IMR-90 (cell line): ENCODE measurements around the gene HTT. TPM values are rescaled to one million over a fixed set of nuclear protein-coding genes. Genes with fewer than 3 reads are reported as not detected.

ENCODE experiments used
- ATAC-seq: fragments of 200-7000 bp; cut with Tn5 transposase; 2 replicates; pipeline ENCODE4 v1.9.1; 2020; ENCODE audit warnings: low read depth, mild to moderate bottlenecking, moderate library complexity
- BruUV-seq: library from RNA; stranded (reverse); fragments of 400-500 nt; replicated peaks from 2 replicates; lab custom pipeline; 2021; lab: Mats Ljungman, UMichigan
- CTCF ChIA-PET: fragments of 300-600 bp; formaldehyde crosslinking; extraction: SDS; loops from one replicate; lab custom pipeline; 2021; ENCODE audit warnings: antibody characterized with exemption; lab: Yijun Ruan, JAX
- POLR2A ChIA-PET: fragments of 300-600 bp; sonication (Branson Sonifier 250); formaldehyde crosslinking; loops from one replicate; lab custom pipeline; 2022; ENCODE audit warnings: antibody characterized with exemption; ENCODE audit not compliant: unreplicated experiment; lab: Charles Lee
- DNase-seq: peaks from one replicate; pipeline ENCODE4 v3.0.0; 2013
- H2AFZ ChIP-seq: replicated peaks from 2 replicates; pipeline ENCODE3; 2013; ENCODE audit warnings: low read length, mild to moderate bottlenecking; ENCODE audit not compliant: poor library complexity
- H2AK5ac ChIP-seq: 2 replicates; pipeline ENCODE4 v1.6.1; 2013; ENCODE audit warnings: low read depth, low read length, inconsistent platforms
- H2AK9ac ChIP-seq: replicated peaks from 2 replicates; pipeline ENCODE3; 2013; ENCODE audit warnings: mild to moderate bottlenecking, low read depth, low read length, moderate library complexity; ENCODE audit not compliant: poor library complexity
- H2BK120ac ChIP-seq: 2 replicates; pipeline ENCODE4 v1.6.1; 2013; ENCODE audit warnings: low read depth, low read length, inconsistent platforms
- H2BK15ac ChIP-seq: 3 replicates; pipeline ENCODE4 v1.6.1; 2013; ENCODE audit warnings: low read depth, low read length, inconsistent platforms
- H2BK20ac ChIP-seq: 2 replicates; pipeline ENCODE4 v1.6.1; 2013; ENCODE audit warnings: low read depth, mild to moderate bottlenecking, inconsistent platforms, low read length, moderate library complexity
- H2BK5ac ChIP-seq: 2 replicates; pipeline ENCODE4 v1.6.1; 2013; ENCODE audit warnings: mild to moderate bottlenecking, low read depth, low read length, inconsistent platforms; ENCODE audit not compliant: poor library complexity, severe bottlenecking
- H3K14ac ChIP-seq: replicated peaks from 2 replicates; pipeline ENCODE4 v1.6.1; 2013; ENCODE audit warnings: low read depth, low read length, inconsistent platforms
- H3K18ac ChIP-seq: 2 replicates; pipeline ENCODE4 v1.6.1; 2013; ENCODE audit warnings: low read depth, low read length, control low read depth
- H3K23ac ChIP-seq: 2 replicates; pipeline ENCODE4 v1.6.1; 2013; ENCODE audit warnings: low read depth, low read length, inconsistent platforms
- H3K27ac ChIP-seq: 2 replicates; pipeline ENCODE4 v1.5.1; 2013; ENCODE audit warnings: mild to moderate bottlenecking, control low read depth, low read length; ENCODE audit not compliant: insufficient read depth
- H3K27me3 ChIP-seq: 2 replicates; pipeline ENCODE4 v1.6.1; 2013; ENCODE audit warnings: low read length; ENCODE audit not compliant: control insufficient read depth, insufficient read depth
- H3K36me3 ChIP-seq: 2 replicates; pipeline ENCODE4 v1.6.1; 2013; ENCODE audit warnings: low read length, mixed read lengths; ENCODE audit not compliant: control insufficient read depth, insufficient read depth
- H3K4ac ChIP-seq: 2 replicates; pipeline ENCODE4 v1.6.1; 2013; ENCODE audit warnings: low read depth, low read length, inconsistent platforms
- H3K4me1 ChIP-seq: 2 replicates; pipeline ENCODE4 v1.6.1; 2013; ENCODE audit warnings: low read length, mixed read lengths; ENCODE audit not compliant: control insufficient read depth, insufficient read depth
- H3K4me2 ChIP-seq: 2 replicates; pipeline ENCODE4 v1.6.1; 2013; ENCODE audit warnings: low read depth, mild to moderate bottlenecking, control low read depth, low read length, moderate library complexity
- H3K4me3 ChIP-seq: 2 replicates; pipeline ENCODE4 v1.5.1; 2013; ENCODE audit warnings: low read depth, mild to moderate bottlenecking, control low read depth, low read length, moderate library complexity; ENCODE audit not compliant: insufficient read depth
- H3K56ac ChIP-seq: 2 replicates; pipeline ENCODE4 v1.6.1; 2013; ENCODE audit warnings: low read length, inconsistent platforms; ENCODE audit not compliant: insufficient read depth; ENCODE audit errors: extremely low read depth
- H3K79me1 ChIP-seq, 2 experiments: 2 replicates each; pipeline ENCODE4 v1.6.1; 2013; ENCODE audit warnings: low read length in 2 of 2, inconsistent platforms in 1 of 2, low read depth in 1 of 2
- H3K9ac ChIP-seq: 2 replicates; pipeline ENCODE4 v1.6.1; 2013; ENCODE audit warnings: low read depth, low read length, control low read depth
- H3K9me1 ChIP-seq: 2 replicates; pipeline ENCODE4 v1.6.1; 2013; ENCODE audit warnings: low read length, inconsistent platforms; ENCODE audit not compliant: insufficient read depth
- H3K9me3 ChIP-seq: 2 replicates; pipeline ENCODE4 v1.6.1; 2013; ENCODE audit warnings: low read length; ENCODE audit not compliant: control insufficient read depth, insufficient read depth
- H4K20me1 ChIP-seq: 2 replicates; pipeline ENCODE4 v1.6.1; 2013; ENCODE audit warnings: low read length, inconsistent platforms; ENCODE audit not compliant: insufficient read depth
- H4K5ac ChIP-seq: 2 replicates; pipeline ENCODE4 v1.6.1; 2013; ENCODE audit warnings: mild to moderate bottlenecking, low read depth, low read length, control low read depth
- H4K8ac ChIP-seq, 2 experiments: 2 replicates each; pipeline ENCODE4 v1.6.1; 2013; ENCODE audit warnings: low read depth in 2 of 2, low read length in 2 of 2, control low read depth in 1 of 2, inconsistent platforms in 1 of 2
- H4K91ac ChIP-seq: 2 replicates; pipeline ENCODE4 v1.6.1; 2013; ENCODE audit warnings: low read depth, low read length, inconsistent platforms; ENCODE audit not compliant: insufficient read depth
- BHLHE40 ChIP-seq: fragments of 150-350 bp; IDR thresholded peaks from 2 replicates; pipeline ENCODE4 v1.6.1; 2016; ENCODE audit warnings: mild to moderate bottlenecking, low read depth, low read length
- CEBPB ChIP-seq: IDR thresholded peaks from 2 replicates; pipeline ENCODE4 v1.6.1; 2012; ENCODE audit warnings: low read depth, low read length, improper control_type of control experiment
- CHD1 ChIP-seq: IDR thresholded peaks from 2 replicates; pipeline ENCODE4 v1.6.1; 2012; ENCODE audit warnings: low read depth, low read length, improper control_type of control experiment
- CTCF ChIP-seq: conservative IDR thresholded peaks from 2 replicates; pipeline ENCODE4 v1.5.1; 2012; ENCODE audit warnings: mild to moderate bottlenecking, low read depth, low read length, improper control_type of control experiment
- ELK1 ChIP-seq: fragments of 150-350 bp; IDR thresholded peaks from 2 replicates; pipeline ENCODE4 v1.6.1; 2016; ENCODE audit warnings: low read depth, mild to moderate bottlenecking, low read length, moderate library complexity, borderline replicate concordance
- FOS ChIP-seq: fragments of 150-350 bp; IDR thresholded peaks from 2 replicates; pipeline ENCODE4 v1.6.1; 2016; ENCODE audit warnings: low read depth, low read length
- MAFK ChIP-seq: IDR thresholded peaks from 2 replicates; pipeline ENCODE4 v1.6.1; 2012; ENCODE audit warnings: low read depth, low read length, improper control_type of control experiment
- MAZ ChIP-seq: IDR thresholded peaks from 2 replicates; pipeline ENCODE4 v1.6.1; 2012; ENCODE audit warnings: low read depth, mild to moderate bottlenecking, low read length, improper control_type of control experiment, moderate library complexity, borderline replicate concordance
- NFE2L2 ChIP-seq: fragments of 150-350 bp; IDR thresholded peaks from 2 replicates; pipeline ENCODE4 v1.6.1; 2016; ENCODE audit warnings: low read depth, mild to moderate bottlenecking, low read length
- POLR2A ChIP-seq: IDR thresholded peaks from 2 replicates; pipeline ENCODE4 v1.6.1; 2012; ENCODE audit warnings: mild to moderate bottlenecking, low read depth, low read length
- RAD21 ChIP-seq: IDR thresholded peaks from 2 replicates; pipeline ENCODE4 v1.6.1; 2012; ENCODE audit warnings: low read length, improper control_type of control experiment
- RCOR1 ChIP-seq: IDR thresholded peaks from 2 replicates; pipeline ENCODE4 v1.6.1; 2012; ENCODE audit warnings: mild to moderate bottlenecking, low read length, improper control_type of control experiment; ENCODE audit not compliant: insufficient replicate concordance
- RFX5 ChIP-seq: IDR thresholded peaks from 2 replicates; pipeline ENCODE4 v1.8.0; 2012; ENCODE audit warnings: low read depth, mild to moderate bottlenecking, low read length, moderate library complexity
- SMC3 ChIP-seq: fragments of 150-350 bp; IDR thresholded peaks from 2 replicates; pipeline ENCODE4 v1.6.1; 2016; ENCODE audit warnings: low read depth, mild to moderate bottlenecking, antibody characterized with exemption, low read length, moderate library complexity
- USF2 ChIP-seq: fragments of 150-350 bp; IDR thresholded peaks from 2 replicates; pipeline ENCODE4 v1.6.1; 2017; ENCODE audit warnings: mild to moderate bottlenecking, antibody characterized with exemption, low read length, low read depth
- WGBS, 2 experiments: methylation state at CpG; one replicate each; pipeline versions ENCODE4 v1.1.5 to v1.1.7; 2013; ENCODE audit warnings: missing lambda C conversion rate in 2 of 2; ENCODE audit not compliant: insufficient read length in 1 of 2; ENCODE audit errors: extremely low coverage in 2 of 2; 5-methylcytosine and 5-hydroxymethylcytosine counted together
- dilution Hi-C: fragments of 300-500 bp; cut with HindIII; formaldehyde crosslinking; loops from one replicate; pipeline ENCODE4 v1.14.3; 2018; ENCODE audit warnings: low sequenced_read_pairs; ENCODE audit not compliant: unreplicated experiment
- in situ Hi-C: fragments of 300-500 bp; cut with MboI; formaldehyde crosslinking; loops from 3 replicates; pipeline ENCODE4 v1.14.3; 2019; ENCODE audit warnings: low sequenced_read_pairs, inconsistent platforms, mixed read lengths
- intact Hi-C: fragments of 100-400 bp; cut with micrococcal nuclease; formaldehyde crosslinking; loops from 2 replicates; pipeline ENCODE4 v1.10.0; 2022
- polyA plus RNA-seq, 3 experiments: library from polyadenylated mRNA; depleted of rRNA; stranded (reverse); fragments of >200 nt; gene quantifications; 2 replicates each; pipeline ENCODE4 v1.2.3, GENCODE V29; 2012; ENCODE audit warnings: low replicate concordance in 1 of 3
- total RNA-seq: library from RNA; depleted of rRNA; stranded (reverse); fragments of >200 nt; gene quantifications from 2 replicates; pipeline ENCODE4 v1.2.3, GENCODE V29; 2012

Gene HTT
- total and polyA plus RNA-seq, 2 of the 4 experiments (the other 2 are of a cell fraction): 11.6 to 14.3 TPM

GRCh38 chr4:3031357-3032082, 43.0 kb upstream of the HTT start:
- ChIA-PET POLR2A (no interaction called here), CTCF (no interaction called here)
- in situ Hi-C loops: loop anchor here (25.0 kb wide), 1 partner anchor 269 kb away; the partner anchor contains the start of gene TNIP2

More at GRCh38 chr4:3031357-3032082, 43.0 kb upstream of the HTT start:
- H2AFZ ChIP-seq: peak overlapping the region; percentile 16
- intact Hi-C loops (loop anchor here (5.0 kb wide), 1 partner anchor 34 kb away; no protein-coding TSS in a partner anchor), dilution Hi-C loops (no loop called here)
- ATAC-seq (peak; percentile 53), DNase-seq (no peak)
- H4K91ac ChIP-seq: no peak overlapping the region
- no peaks in the 10 kb centered on the region for H3K9me1 ChIP-seq
- H2BK20ac ChIP-seq: no peak overlapping the region
- H3K56ac ChIP-seq: no peak overlapping the region
- no peak overlapping the region for H4K5ac ChIP-seq
- H3K9me3 ChIP-seq: no peaks in the 10 kb centered on the region
- H3K18ac ChIP-seq: no peak overlapping the region
- no peak overlapping the region for H4K8ac ChIP-seq
- no peak overlapping the region for H2AK5ac ChIP-seq
- no peak overlapping the region for H3K4me3 ChIP-seq
- no peaks in the 10 kb centered on the region for H4K20me1 ChIP-seq
- WGBS, 2 experiments: 86% methylated on average over 1 of the region's 12 CpGs; no CpG with 5 or more reads in 1 of the 2 experiments
- no peak overlapping the region for H3K27ac ChIP-seq
- H2BK15ac ChIP-seq: no peak overlapping the region
- no peaks in the 10 kb centered on the region for H3K4me1 ChIP-seq
- H3K23ac ChIP-seq: no peak overlapping the region
- no peak overlapping the region for H3K9ac ChIP-seq
- no peak overlapping the region for H3K4me2 ChIP-seq
- H2AK9ac ChIP-seq: no peak overlapping the region
- TF ChIP-seq ELK1: no peak
- TF ChIP-seq USF2: no peak
- TF ChIP-seq MAFK: no peak
- TF ChIP-seq RCOR1: no peak
- TF ChIP-seq POLR2A: no peak
- TF ChIP-seq NFE2L2: no peak
- no peak for TF ChIP-seq RFX5
- TF ChIP-seq RAD21: no peak
- no peak for TF ChIP-seq CEBPB
- no peak for TF ChIP-seq CTCF
- TF ChIP-seq MAZ: no peak
- TF ChIP-seq FOS: no peak
- TF ChIP-seq SMC3: no peak
- no peak for TF ChIP-seq CHD1
- no peak for TF ChIP-seq BHLHE40
- no peak overlapping the region for H2BK120ac ChIP-seq
- no TSS peak for BruUV-seq
- H3K36me3 ChIP-seq: no peaks in the 10 kb centered on the region
- H2BK5ac ChIP-seq: no peak overlapping the region
- H3K27me3 ChIP-seq: peaks cover 36% of the 10 kb centered on the region
- no peak overlapping the region for H3K4ac ChIP-seq
- H3K79me1 ChIP-seq: no peaks in the 10 kb centered on the region
- no peak overlapping the region for H3K14ac ChIP-seq
